WTC11 (cell line): ENCODE measurements around the gene SFXN1. TPM values are rescaled to one million over a fixed set of nuclear protein-coding genes. Genes with fewer than 3 reads are reported as not detected.

Source experiments
- ATAC-seq: fragments of 200-7000 bp; cut with Tn5 transposase; 2 replicates; pipeline ENCODE4 v1.10.0; 2021; ENCODE audit warnings: mild to moderate bottlenecking, moderate library complexity
- CTCF ChIA-PET: fragments of 300-600 bp; sonication (Branson Sonifier 250); formaldehyde crosslinking; loops from one replicate; lab custom pipeline; 2021; ENCODE audit warnings: antibody characterized with exemption; lab: Charles Lee
- POLR2A ChIA-PET: fragments of 350-600 bp; sonication (Branson Sonifier 250); formaldehyde crosslinking; loops from one replicate; lab custom pipeline; 2021; ENCODE audit warnings: antibody characterized with exemption; lab: Charles Lee
- DNase-seq: peaks from one replicate; pipeline ENCODE4 v3.0.0; 2021; ENCODE audit warnings: low spot score
- H3K27ac Mint-ChIP-seq: 2 replicates; pipeline ENCODE4 v1.8.0; 2021; ENCODE audit warnings: mixed read lengths
- H3K27me3 Mint-ChIP-seq: 2 replicates; pipeline ENCODE4 v1.8.0; 2021; ENCODE audit warnings: low read depth, mild to moderate bottlenecking, moderate library complexity, mixed read lengths
- H3K36me3 Mint-ChIP-seq: 2 replicates; pipeline ENCODE4 v1.8.0; 2021; ENCODE audit warnings: mixed read lengths
- H3K4me1 Mint-ChIP-seq: 2 replicates; pipeline ENCODE4 v1.8.0; 2022; ENCODE audit warnings: mixed read lengths
- H3K4me3 Mint-ChIP-seq: 2 replicates; pipeline ENCODE4 v1.8.0; 2021; ENCODE audit warnings: mild to moderate bottlenecking, moderate library complexity, mixed read lengths
- H3K9me3 Mint-ChIP-seq: 2 replicates; pipeline ENCODE4 v1.8.0; 2021; ENCODE audit warnings: mixed read lengths
- ATF2 ChIP-seq: sonication (generic); formaldehyde crosslinking; IDR thresholded peaks from 2 replicates; pipeline ENCODE4 v1.8.1; 2022; ENCODE audit warnings: low read depth, missing genetic modification reagents, borderline replicate concordance
- FOXK1 ChIP-seq: sonication (generic); formaldehyde crosslinking; IDR thresholded peaks from 2 replicates; pipeline ENCODE4 v1.8.0; 2022; ENCODE audit warnings: mild to moderate bottlenecking, moderate library complexity, missing genetic modification reagents
- JAZF1 ChIP-seq: fragments of 250-450 bp; sonication (Bioruptor Pico); IDR thresholded peaks from 2 replicates; pipeline ENCODE4 v1.9.0; 2021; ENCODE audit warnings: moderate library complexity, mild to moderate bottlenecking, inconsistent platforms
- KAT7 ChIP-seq: sonication (generic); formaldehyde crosslinking; IDR thresholded peaks from 2 replicates; pipeline ENCODE4 v1.8.1; 2023; ENCODE audit warnings: missing genetic modification reagents, mild to moderate bottlenecking, borderline replicate concordance
- MXD4 ChIP-seq: fragments of 250-450 bp; sonication (Bioruptor Pico); IDR thresholded peaks from 2 replicates; pipeline ENCODE4 v1.8.0; 2021; ENCODE audit warnings: mild to moderate bottlenecking, moderate library complexity, borderline replicate concordance
- NR3C1 ChIP-seq: sonication (generic); formaldehyde crosslinking; conservative IDR thresholded peaks from 2 replicates; pipeline ENCODE4 v1.8.1; 2023; ENCODE audit warnings: low read depth, mild to moderate bottlenecking, missing genetic modification reagents
- SMAD3 ChIP-seq: sonication (generic); formaldehyde crosslinking; IDR thresholded peaks from 2 replicates; pipeline ENCODE4 v1.8.0; 2022; ENCODE audit warnings: missing genetic modification reagents, mild to moderate bottlenecking, borderline replicate concordance
- TCF7 ChIP-seq: sonication (generic); formaldehyde crosslinking; IDR thresholded peaks from 2 replicates; pipeline ENCODE4 v1.8.0; 2022; ENCODE audit warnings: mild to moderate bottlenecking, low read depth, missing genetic modification reagents, moderate library complexity
- USF2 ChIP-seq: sonication (generic); formaldehyde crosslinking; IDR thresholded peaks from 2 replicates; pipeline ENCODE4 v1.8.1; 2023; ENCODE audit warnings: mild to moderate bottlenecking, missing genetic modification reagents, moderate library complexity
- ZNF138 ChIP-seq: sonication (generic); formaldehyde crosslinking; conservative IDR thresholded peaks from 2 replicates; pipeline ENCODE4 v1.8.1; 2022; ENCODE audit warnings: mild to moderate bottlenecking, moderate library complexity, missing genetic modification reagents
- ZNF317 ChIP-seq: sonication (generic); formaldehyde crosslinking; IDR thresholded peaks from 2 replicates; pipeline ENCODE4 v1.8.1; 2023; ENCODE audit warnings: low read depth, mild to moderate bottlenecking, moderate library complexity, missing genetic modification reagents, borderline replicate concordance
- ZNF423 ChIP-seq: fragments of 250-450 bp; sonication (Bioruptor Pico); IDR thresholded peaks from 2 replicates; pipeline ENCODE4 v2.1.2; 2022; ENCODE audit warnings: mild to moderate bottlenecking, moderate library complexity
- ZSCAN18 ChIP-seq: fragments of 250-450 bp; sonication (Bioruptor Pico); IDR thresholded peaks from 2 replicates; pipeline ENCODE4 v2.1.2; 2022; ENCODE audit warnings: mild to moderate bottlenecking, moderate library complexity
- total RNA-seq: library from RNA; stranded (reverse); gene quantifications from 3 replicates; pipeline ENCODE4 v1.2.3, GENCODE V29; 2021
- TF ChIP-seq, protein P1 (sequence below): sonication (generic); formaldehyde crosslinking; IDR thresholded peaks from 2 replicates; pipeline ENCODE4 v1.8.0; 2022; ENCODE audit warnings: mild to moderate bottlenecking, missing genetic modification reagents
- TF ChIP-seq, protein P2 (sequence below): sonication (generic); formaldehyde crosslinking; IDR thresholded peaks from 2 replicates; pipeline ENCODE4 v1.8.1; 2022; ENCODE audit warnings: mild to moderate bottlenecking, missing genetic modification reagents, moderate library complexity, borderline replicate concordance
- TF ChIP-seq, protein P3 (sequence below): sonication (generic); formaldehyde crosslinking; IDR thresholded peaks from 2 replicates; pipeline ENCODE4 v1.8.0; 2023; ENCODE audit warnings: missing genetic modification reagents
- TF ChIP-seq, protein P4 (sequence below): sonication (generic); formaldehyde crosslinking; IDR thresholded peaks from 2 replicates; pipeline ENCODE4 v1.8.0; 2022; ENCODE audit warnings: mild to moderate bottlenecking, missing genetic modification reagents
- TF ChIP-seq, protein P5 (sequence below): sonication (generic); formaldehyde crosslinking; IDR thresholded peaks from 2 replicates; pipeline ENCODE4 v1.8.1; 2023; ENCODE audit warnings: mild to moderate bottlenecking, missing genetic modification reagents, borderline replicate concordance

The SFXN1 gene
- total RNA-seq, 1 experiment from 2014 or later: 82.9 TPM

GRCh38 chr5:175520321-175520720 lies 42.0 kb downstream of the SFXN1 start:
- TF ChIP-seq ZNF317: no peak
- no peak for TF ChIP-seq ZSCAN18
- TF ChIP-seq, protein P1, sequence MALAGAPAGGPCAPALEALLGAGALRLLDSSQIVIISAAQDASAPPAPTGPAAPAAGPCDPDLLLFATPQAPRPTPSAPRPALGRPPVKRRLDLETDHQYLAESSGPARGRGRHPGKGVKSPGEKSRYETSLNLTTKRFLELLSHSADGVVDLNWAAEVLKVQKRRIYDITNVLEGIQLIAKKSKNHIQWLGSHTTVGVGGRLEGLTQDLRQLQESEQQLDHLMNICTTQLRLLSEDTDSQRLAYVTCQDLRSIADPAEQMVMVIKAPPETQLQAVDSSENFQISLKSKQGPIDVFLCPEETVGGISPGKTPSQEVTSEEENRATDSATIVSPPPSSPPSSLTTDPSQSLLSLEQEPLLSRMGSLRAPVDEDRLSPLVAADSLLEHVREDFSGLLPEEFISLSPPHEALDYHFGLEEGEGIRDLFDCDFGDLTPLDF: no peak
- peaks cover 72% of the 10 kb centered on the region for H3K36me3 Mint-ChIP-seq
- H3K9me3 Mint-ChIP-seq: peaks cover 7% of the 10 kb centered on the region; the same call in 1 of the 2 replicates
- ChIA-PET POLR2A (no interaction called here), CTCF (interaction anchor here (0.7 to 1.9 kb wide), 2 partner anchors 14 to 314 kb away, joined by 3 to 7 read pairs; no protein-coding TSS in a partner anchor)
- no peaks in the 10 kb centered on the region for H3K4me1 Mint-ChIP-seq
- no peak for DNase-seq
- ATAC-seq: no peak
- no peak overlapping the region for H3K27ac Mint-ChIP-seq
- H3K27me3 Mint-ChIP-seq: no peaks in the 10 kb centered on the region
- no peak overlapping the region for H3K4me3 Mint-ChIP-seq

DNA sequence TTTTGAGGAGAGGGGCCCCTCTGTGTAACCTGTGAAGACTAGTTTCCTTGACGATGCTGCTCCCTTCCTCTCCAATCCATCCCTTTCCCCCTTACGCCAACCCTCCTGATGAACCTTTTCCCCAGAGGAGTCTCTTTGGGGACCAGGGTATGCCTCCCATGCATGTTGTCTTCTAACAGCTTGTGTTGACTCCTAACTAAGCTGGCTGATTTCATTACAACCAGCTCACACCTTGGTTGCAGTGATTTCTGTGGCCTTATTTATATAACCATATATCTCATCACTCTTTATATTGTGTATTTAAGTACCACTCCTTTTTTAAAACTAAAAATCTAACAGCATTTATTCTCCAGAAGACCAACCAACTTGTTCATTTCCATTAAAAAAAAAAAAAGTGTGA lies 42.5 kb downstream of the SFXN1 start:
- H3K27me3 Mint-ChIP-seq: no peaks in the 10 kb centered on the region
- POLR2A ChIA-PET: no interaction called here
- CTCF ChIA-PET: interaction anchor here (1.9 kb wide), 1 partner anchor 13 kb away, joined by 7 read pairs; no protein-coding TSS in a partner anchor
- H3K4me3 Mint-ChIP-seq: no peak overlapping the region
- peaks cover 68% of the 10 kb centered on the region for H3K36me3 Mint-ChIP-seq
- H3K4me1 Mint-ChIP-seq: no peaks in the 10 kb centered on the region
- no peak for DNase-seq
- no peak overlapping the region for H3K27ac Mint-ChIP-seq
- no peak for ATAC-seq
- peaks cover 7% of the 10 kb centered on the region; the same call in 1 of the 2 replicates for H3K9me3 Mint-ChIP-seq
- TF ChIP-seq, protein P2, sequence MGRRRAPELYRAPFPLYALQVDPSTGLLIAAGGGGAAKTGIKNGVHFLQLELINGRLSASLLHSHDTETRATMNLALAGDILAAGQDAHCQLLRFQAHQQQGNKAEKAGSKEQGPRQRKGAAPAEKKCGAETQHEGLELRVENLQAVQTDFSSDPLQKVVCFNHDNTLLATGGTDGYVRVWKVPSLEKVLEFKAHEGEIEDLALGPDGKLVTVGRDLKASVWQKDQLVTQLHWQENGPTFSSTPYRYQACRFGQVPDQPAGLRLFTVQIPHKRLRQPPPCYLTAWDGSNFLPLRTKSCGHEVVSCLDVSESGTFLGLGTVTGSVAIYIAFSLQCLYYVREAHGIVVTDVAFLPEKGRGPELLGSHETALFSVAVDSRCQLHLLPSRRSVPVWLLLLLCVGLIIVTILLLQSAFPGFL: no peak
- no peak for TF ChIP-seq JAZF1 (CRISPR knock-in tag)
- no peak for TF ChIP-seq MXD4
- TF ChIP-seq, protein P3, sequence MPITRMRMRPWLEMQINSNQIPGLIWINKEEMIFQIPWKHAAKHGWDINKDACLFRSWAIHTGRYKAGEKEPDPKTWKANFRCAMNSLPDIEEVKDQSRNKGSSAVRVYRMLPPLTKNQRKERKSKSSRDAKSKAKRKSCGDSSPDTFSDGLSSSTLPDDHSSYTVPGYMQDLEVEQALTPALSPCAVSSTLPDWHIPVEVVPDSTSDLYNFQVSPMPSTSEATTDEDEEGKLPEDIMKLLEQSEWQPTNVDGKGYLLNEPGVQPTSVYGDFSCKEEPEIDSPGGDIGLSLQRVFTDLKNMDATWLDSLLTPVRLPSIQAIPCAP: no peak
- TF ChIP-seq ZNF138 (CRISPR knock-in tag): no peak
- no peak for TF ChIP-seq NR3C1 (CRISPR knock-in tag)
- no peak for TF ChIP-seq KAT7

- no peaks in the 10 kb centered on the region for H3K4me1 Mint-ChIP-seq
- H3K9me3 Mint-ChIP-seq: peaks cover 7% of the 10 kb centered on the region; the same call in 1 of the 2 replicates
- ATAC-seq: no peak
- TF ChIP-seq, protein P4, sequence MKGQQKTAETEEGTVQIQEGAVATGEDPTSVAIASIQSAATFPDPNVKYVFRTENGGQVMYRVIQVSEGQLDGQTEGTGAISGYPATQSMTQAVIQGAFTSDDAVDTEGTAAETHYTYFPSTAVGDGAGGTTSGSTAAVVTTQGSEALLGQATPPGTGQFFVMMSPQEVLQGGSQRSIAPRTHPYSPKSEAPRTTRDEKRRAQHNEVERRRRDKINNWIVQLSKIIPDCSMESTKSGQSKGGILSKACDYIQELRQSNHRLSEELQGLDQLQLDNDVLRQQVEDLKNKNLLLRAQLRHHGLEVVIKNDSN: no peak
- TF ChIP-seq TCF7 (CRISPR knock-in tag): no peak
- TF ChIP-seq, protein P5, sequence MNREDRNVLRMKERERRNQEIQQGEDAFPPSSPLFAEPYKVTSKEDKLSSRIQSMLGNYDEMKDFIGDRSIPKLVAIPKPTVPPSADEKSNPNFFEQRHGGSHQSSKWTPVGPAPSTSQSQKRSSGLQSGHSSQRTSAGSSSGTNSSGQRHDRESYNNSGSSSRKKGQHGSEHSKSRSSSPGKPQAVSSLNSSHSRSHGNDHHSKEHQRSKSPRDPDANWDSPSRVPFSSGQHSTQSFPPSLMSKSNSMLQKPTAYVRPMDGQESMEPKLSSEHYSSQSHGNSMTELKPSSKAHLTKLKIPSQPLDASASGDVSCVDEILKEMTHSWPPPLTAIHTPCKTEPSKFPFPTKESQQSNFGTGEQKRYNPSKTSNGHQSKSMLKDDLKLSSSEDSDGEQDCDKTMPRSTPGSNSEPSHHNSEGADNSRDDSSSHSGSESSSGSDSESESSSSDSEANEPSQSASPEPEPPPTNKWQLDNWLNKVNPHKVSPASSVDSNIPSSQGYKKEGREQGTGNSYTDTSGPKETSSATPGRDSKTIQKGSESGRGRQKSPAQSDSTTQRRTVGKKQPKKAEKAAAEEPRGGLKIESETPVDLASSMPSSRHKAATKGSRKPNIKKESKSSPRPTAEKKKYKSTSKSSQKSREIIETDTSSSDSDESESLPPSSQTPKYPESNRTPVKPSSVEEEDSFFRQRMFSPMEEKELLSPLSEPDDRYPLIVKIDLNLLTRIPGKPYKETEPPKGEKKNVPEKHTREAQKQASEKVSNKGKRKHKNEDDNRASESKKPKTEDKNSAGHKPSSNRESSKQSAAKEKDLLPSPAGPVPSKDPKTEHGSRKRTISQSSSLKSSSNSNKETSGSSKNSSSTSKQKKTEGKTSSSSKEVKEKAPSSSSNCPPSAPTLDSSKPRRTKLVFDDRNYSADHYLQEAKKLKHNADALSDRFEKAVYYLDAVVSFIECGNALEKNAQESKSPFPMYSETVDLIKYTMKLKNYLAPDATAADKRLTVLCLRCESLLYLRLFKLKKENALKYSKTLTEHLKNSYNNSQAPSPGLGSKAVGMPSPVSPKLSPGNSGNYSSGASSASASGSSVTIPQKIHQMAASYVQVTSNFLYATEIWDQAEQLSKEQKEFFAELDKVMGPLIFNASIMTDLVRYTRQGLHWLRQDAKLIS (CRISPR knock-in tag): no peak
- TF ChIP-seq USF2 (CRISPR knock-in tag): no peak
- no peak for TF ChIP-seq ATF2 (CRISPR knock-in tag)
- TF ChIP-seq SMAD3: no peak
- TF ChIP-seq FOXK1 (CRISPR knock-in tag): no peak
- no peak for TF ChIP-seq ZNF423 (CRISPR knock-in tag)
- H3K4me3 Mint-ChIP-seq: no peak overlapping the region
- no peak for DNase-seq
- H3K36me3 Mint-ChIP-seq: peaks cover 72% of the 10 kb centered on the region
- no peak overlapping the region for H3K27ac Mint-ChIP-seq
- no peaks in the 10 kb centered on the region for H3K27me3 Mint-ChIP-seq
- POLR2A ChIA-PET: no interaction called here
- CTCF ChIA-PET: interaction anchor here (1.9 kb wide), 1 partner anchor 13 kb away, joined by 7 read pairs; no protein-coding TSS in a partner anchor
These were observed 43.0 kb downstream of the SFXN1 start for GRCh38 chr5:175521313-175521833.
